ENCODE data around the gene AK1.

AK1 gene

GRCh38 chr9:127818574-127818973, 58.9 kb downstream of the AK1 start:
- DNase-seq (ENCODE audit: low read depth, low spot score) = no peak

- DNase-seq (ENCODE audit: low read depth, low spot score) = no peak
Measured at GRCh38 chr9:127817881-127818434, 59.5 kb downstream of the AK1 start.

GRCh38 chr9:127816728-127817127, 60.7 kb downstream of the AK1 start:
- no peak for DNase-seq (ENCODE audit: low read depth, low spot score)
